ENCODE measurements around the gene KIF21B.

- TF ChIP-seq CTCF (IDR thresholded peaks at IDR 0.05), result no peak
- no peak for TF ChIP-seq POLR2A (IDR thresholded peaks at IDR 0.05)
Measured at GRCh38 chr1:201032408-201032807, 8.9 kb upstream of the KIF21B start.

All from thyroid gland (tissue), 4 donors.